Endothelial cell of umbilical vein (primary cell): ENCODE measurements around the gene SLC34A1. TPM values are rescaled to one million over a fixed set of nuclear protein-coding genes. Genes with fewer than 3 reads are reported as not detected.

Experiments used
- BruUV-seq: library from RNA; stranded (reverse); fragments of 400-500 nt; replicated peaks from 2 replicates; lab custom pipeline; 2021; lab: Mats Ljungman, UMichigan
- CTCF ChIA-PET: fragments of 300-600, 350-600 bp; sonication (Branson Sonifier 250); formaldehyde crosslinking; loops from one replicate; lab custom pipeline; 2021; ENCODE audit warnings: antibody characterized with exemption, inconsistent platforms; lab: Charles Lee
- POLR2A ChIA-PET: fragments of 300-600, 350-600 bp; sonication (Branson Sonifier 250); formaldehyde crosslinking; loops from one replicate; lab custom pipeline; 2021; ENCODE audit warnings: antibody characterized with exemption, inconsistent platforms; lab: Charles Lee
- DNase-seq: peaks from one replicate; pipeline ENCODE4 v3.0.0-alpha.2; 2011; ENCODE audit warnings: low read depth, low spot score
- FAIRE-seq: peaks from 2 replicates; lab custom pipeline; 2011; peaks lifted over from hg19 to GRCh38; lab: Jason Lieb, UNC
- H2AFZ ChIP-seq: 2 replicates; pipeline ENCODE4 v1.6.0; 2012; ENCODE audit warnings: low read depth, low read length, control low read depth, inconsistent platforms
- H3K27ac ChIP-seq: 2 replicates; pipeline ENCODE4 v1.5.1; 2011; ENCODE audit warnings: low read depth, mild to moderate bottlenecking, control low read depth, low read length, moderate library complexity; ENCODE audit not compliant: insufficient read depth
- H3K27me3 ChIP-seq, 2 experiments: 2 replicates each; pipeline versions ENCODE4 v1.6.0 to v1.6.1; 2011; ENCODE audit warnings: low read length in 2 of 2, mixed read lengths in 1 of 2; ENCODE audit not compliant: control insufficient read depth in 2 of 2, insufficient read depth in 2 of 2
- H3K36me3 ChIP-seq, 2 experiments: 2 replicates in 1 of 2; 3 replicates in 1 of 2; pipeline ENCODE4 v1.5.1; 2011; ENCODE audit warnings: low read length in 2 of 2, mild to moderate bottlenecking in 1 of 2, moderate library complexity in 1 of 2; ENCODE audit not compliant: control insufficient read depth in 2 of 2, insufficient read depth in 2 of 2; ENCODE audit errors: extremely low read depth in 1 of 2
- H3K4me1 ChIP-seq: 3 replicates; pipeline ENCODE4 v1.5.1; 2011; ENCODE audit warnings: mild to moderate bottlenecking, low read length; ENCODE audit not compliant: control insufficient read depth, insufficient read depth; ENCODE audit errors: extremely low read depth
- H3K4me2 ChIP-seq: 2 replicates; pipeline ENCODE4 v1.6.1; 2011; ENCODE audit warnings: low read length, control low read depth, mixed read lengths; ENCODE audit not compliant: insufficient read depth
- H3K4me3 ChIP-seq, 3 experiments: fragments of 200-600 bp in 1 of 3; sonication (generic), shearing (Covaris generic) in 1 of 3; replicated peaks in 1 of 3; 2 replicates each; pipeline ENCODE4 v1.5.1; 2011 to 2016; ENCODE audit warnings: control low read depth in 3 of 3, low read length in 3 of 3, mild to moderate bottlenecking in 2 of 3, inconsistent platforms in 1 of 3, low read depth in 1 of 3, moderate library complexity in 1 of 3; ENCODE audit not compliant: insufficient read depth in 1 of 3
- H3K79me2 ChIP-seq: 2 replicates; pipeline ENCODE4 v1.6.0; 2012; ENCODE audit warnings: low read length, inconsistent platforms; ENCODE audit not compliant: control insufficient read depth, insufficient read depth
- H3K9ac ChIP-seq: replicated peaks from 2 replicates; pipeline ENCODE3; 2011; ENCODE audit warnings: low read length, control low read depth; ENCODE audit not compliant: insufficient read depth; ENCODE audit errors: extremely low read depth
- H3K9me1 ChIP-seq: replicated peaks from 3 replicates; pipeline ENCODE4 v1.6.0; 2011; ENCODE audit warnings: mild to moderate bottlenecking, low read length; ENCODE audit not compliant: control insufficient read depth, insufficient read depth; ENCODE audit errors: extremely low read depth
- H3K9me3 ChIP-seq: replicated peaks from 2 replicates; pipeline ENCODE4 v1.5.1; 2012; ENCODE audit warnings: low read length, inconsistent platforms; ENCODE audit not compliant: control insufficient read depth, insufficient read depth
- H4K20me1 ChIP-seq: replicated peaks from 2 replicates; pipeline ENCODE3; 2011; ENCODE audit warnings: mild to moderate bottlenecking, low read length; ENCODE audit not compliant: control insufficient read depth, insufficient read depth; ENCODE audit errors: extremely low read depth
- EZH2 ChIP-seq: IDR thresholded peaks from 2 replicates; pipeline ENCODE4 v1.6.1; 2012; ENCODE audit warnings: borderline replicate concordance, low read depth, mild to moderate bottlenecking, moderate library complexity, low read length, inconsistent platforms; ENCODE audit not compliant: severe bottlenecking
- FOS ChIP-seq: IDR thresholded peaks from 2 replicates; pipeline ENCODE4 v1.6.1; 2011; ENCODE audit warnings: mild to moderate bottlenecking, low read length, moderate library complexity, borderline replicate concordance; ENCODE audit not compliant: insufficient read depth
- GATA2 ChIP-seq: IDR thresholded peaks from 2 replicates; pipeline ENCODE4 v1.7.0; 2011; ENCODE audit warnings: low read depth, mild to moderate bottlenecking, moderate library complexity, mixed read lengths, low read length; ENCODE audit not compliant: insufficient read length, insufficient read depth
- JUN ChIP-seq: IDR thresholded peaks from 2 replicates; pipeline ENCODE4 v1.6.1; 2011; ENCODE audit warnings: borderline replicate concordance, low read depth; ENCODE audit not compliant: insufficient read length, insufficient read depth
- MAX ChIP-seq: IDR thresholded peaks from 2 replicates; pipeline ENCODE4 v1.6.1; 2011; ENCODE audit not compliant: insufficient read depth, insufficient read length
- MYC ChIP-seq: IDR thresholded peaks from one replicate; pipeline ENCODE4 v1.6.1; 2011; ENCODE audit warnings: mild to moderate bottlenecking, low read depth, low read length
- POLR2A ChIP-seq: IDR thresholded peaks from 2 replicates; pipeline ENCODE4 v1.6.1; 2012; ENCODE audit warnings: low read depth, mild to moderate bottlenecking, control low read depth, low read length
- POLR2AphosphoS5 ChIP-seq: IDR thresholded peaks from 2 replicates; pipeline ENCODE4 v1.6.1; 2012; ENCODE audit warnings: low read depth, mild to moderate bottlenecking, control low read depth, low read length, moderate library complexity; ENCODE audit not compliant: insufficient read depth
- dilution Hi-C: fragments of 300-500 bp; cut with MboI; formaldehyde crosslinking; loops from one replicate; pipeline ENCODE4 v1.15.0; 2019; ENCODE audit warnings: low sequenced_read_pairs; ENCODE audit not compliant: extremely low pct_ligation_motif_present
- intact Hi-C: fragments of 100-400 bp; cut with micrococcal nuclease; formaldehyde crosslinking; loops from one replicate; pipeline ENCODE4 v1.10.0; 2022
- polyA plus RNA-seq, 4 experiments: library from polyadenylated mRNA; depleted of rRNA in 3 of 4; stranded (reverse) in 3 of 4; unstranded in 1 of 4; fragments of >200 nt; gene quantifications; 2 replicates each; pipeline versions ENCODE4 v1.2.1 to v1.2.3, GENCODE V29; 2011 to 2012; ENCODE audit warnings: missing spikeins in 1 of 4
- total RNA-seq: library from RNA; stranded (reverse); gene quantifications from 2 replicates; pipeline ENCODE4 v1.2.3, GENCODE V29; 2021
- TF ChIP-seq, protein P1 (sequence below), 2 donors: IDR thresholded peaks; 1 replicate in 1 of 2; 2 replicates in 1 of 2; pipeline ENCODE4 v1.5.1; 2011; ENCODE audit warnings: low read length in 2 of 2, mild to moderate bottlenecking in 2 of 2, moderate library complexity in 2 of 2, control low read depth in 1 of 2, inconsistent platforms in 1 of 2, low read depth in 1 of 2; ENCODE audit not compliant: insufficient read depth in 1 of 2; ENCODE audit errors: extremely low read depth in 1 of 2

Gene SLC34A1
- total and polyA plus RNA-seq, 2 donors (not counting 3 experiments of a cell fraction or from before 2014, with no cell fraction given), result not detected

GRCh38 chr5:177405312-177405711 is 21.1 kb downstream of the SLC34A1 start:
- no peak overlapping the region for H3K4me3 ChIP-seq
- dilution Hi-C loops (no loop called here), intact Hi-C loops (loop anchor here (2.0 kb wide), 1 partner anchor 89 kb away; no protein-coding TSS in a partner anchor)
- no peak overlapping the region for H3K27ac ChIP-seq
- no peaks in the 10 kb centered on the region for H4K20me1 ChIP-seq
- H3K79me2 ChIP-seq, result no peaks in the 10 kb centered on the region
- peaks cover 23% of the 10 kb centered on the region for H3K4me1 ChIP-seq
- no peaks in the 10 kb centered on the region for H3K36me3 ChIP-seq
- TF ChIP-seq MAX (no peak), GATA2 (no peak), POLR2AphosphoS5 (no peak), EZH2 (no peak), POLR2A (no peak), FOS (no peak), JUN (no peak), MYC (no peak)
- TF ChIP-seq, protein P1, sequence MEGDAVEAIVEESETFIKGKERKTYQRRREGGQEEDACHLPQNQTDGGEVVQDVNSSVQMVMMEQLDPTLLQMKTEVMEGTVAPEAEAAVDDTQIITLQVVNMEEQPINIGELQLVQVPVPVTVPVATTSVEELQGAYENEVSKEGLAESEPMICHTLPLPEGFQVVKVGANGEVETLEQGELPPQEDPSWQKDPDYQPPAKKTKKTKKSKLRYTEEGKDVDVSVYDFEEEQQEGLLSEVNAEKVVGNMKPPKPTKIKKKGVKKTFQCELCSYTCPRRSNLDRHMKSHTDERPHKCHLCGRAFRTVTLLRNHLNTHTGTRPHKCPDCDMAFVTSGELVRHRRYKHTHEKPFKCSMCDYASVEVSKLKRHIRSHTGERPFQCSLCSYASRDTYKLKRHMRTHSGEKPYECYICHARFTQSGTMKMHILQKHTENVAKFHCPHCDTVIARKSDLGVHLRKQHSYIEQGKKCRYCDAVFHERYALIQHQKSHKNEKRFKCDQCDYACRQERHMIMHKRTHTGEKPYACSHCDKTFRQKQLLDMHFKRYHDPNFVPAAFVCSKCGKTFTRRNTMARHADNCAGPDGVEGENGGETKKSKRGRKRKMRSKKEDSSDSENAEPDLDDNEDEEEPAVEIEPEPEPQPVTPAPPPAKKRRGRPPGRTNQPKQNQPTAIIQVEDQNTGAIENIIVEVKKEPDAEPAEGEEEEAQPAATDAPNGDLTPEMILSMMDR (IDR thresholded peaks at IDR 0.05; ENCODE audit: extremely low read depth in 1 of 2, insufficient read depth in 1 of 2, low read depth in 1 of 2, low read length in 2 of 2), result no peak
- FAIRE-seq (no peak), DNase-seq (no peak)
- no peak overlapping the region for H3K4me2 ChIP-seq
- H2AFZ ChIP-seq, result no peak overlapping the region
- ChIA-PET CTCF (interaction anchor here (1.2 to 7.1 kb wide), 13 partner anchors 16 to 295 kb away, joined by 3 to 288 read pairs (median 21); partner anchors contain the start of genes GRK6, PRR7 and SLC34A1), POLR2A (interaction anchor here (1.1 to 1.8 kb wide), 2 partner anchors 27 to 48 kb away, joined by 4 to 7 read pairs; no protein-coding TSS in a partner anchor)
- H3K9ac ChIP-seq, result no peak overlapping the region
- H3K27me3 ChIP-seq, result peaks cover 28 to 30% of the 10 kb centered on the region in 2 experiments
- no TSS peak for BruUV-seq
- H3K9me1 ChIP-seq, result no peaks in the 10 kb centered on the region
- H3K9me3 ChIP-seq, result no peaks in the 10 kb centered on the region
